Brain microvascular endothelial cell (primary cell): ENCODE measurements around the gene PMS1.

Experiments used
- DNase-seq: peaks from one replicate; pipeline ENCODE4 v3.0.0-alpha.2; 2020
- H3K27ac ChIP-seq: fragments of 250-450 bp; sonication (Bioruptor Pico); 2 replicates; pipeline ENCODE4 v1.5.1; 2020; ENCODE audit warnings: mild to moderate bottlenecking, moderate library complexity
- H3K27me3 ChIP-seq: fragments of 250-450 bp; sonication (Bioruptor Pico); replicated peaks from 2 replicates; pipeline ENCODE4 v1.5.1; 2020; ENCODE audit warnings: mild to moderate bottlenecking
- H3K36me3 ChIP-seq: fragments of 250-450 bp; sonication (Bioruptor Pico); replicated peaks from 2 replicates; pipeline ENCODE4 v1.5.1; 2020; ENCODE audit warnings: mild to moderate bottlenecking
- H3K4me3 ChIP-seq: 2 replicates; pipeline ENCODE4 v1.5.1; 2011; ENCODE audit warnings: low read depth, mild to moderate bottlenecking, control low read depth, low read length, moderate library complexity
- CTCF ChIP-seq: IDR thresholded peaks from 2 replicates; pipeline ENCODE4 v1.5.1; 2011; ENCODE audit warnings: low read depth, mild to moderate bottlenecking, moderate library complexity, low read length, control low read depth, inconsistent platforms; ENCODE audit errors: missing control alignments
- in situ Hi-C: cut with HindIII; loops from 2 replicates; pipeline ENCODE4 v1.10.0; 2017; ENCODE audit warnings: low sequenced_read_pairs, low pct_ligation_motif_present

PMS1 gene

DNA sequence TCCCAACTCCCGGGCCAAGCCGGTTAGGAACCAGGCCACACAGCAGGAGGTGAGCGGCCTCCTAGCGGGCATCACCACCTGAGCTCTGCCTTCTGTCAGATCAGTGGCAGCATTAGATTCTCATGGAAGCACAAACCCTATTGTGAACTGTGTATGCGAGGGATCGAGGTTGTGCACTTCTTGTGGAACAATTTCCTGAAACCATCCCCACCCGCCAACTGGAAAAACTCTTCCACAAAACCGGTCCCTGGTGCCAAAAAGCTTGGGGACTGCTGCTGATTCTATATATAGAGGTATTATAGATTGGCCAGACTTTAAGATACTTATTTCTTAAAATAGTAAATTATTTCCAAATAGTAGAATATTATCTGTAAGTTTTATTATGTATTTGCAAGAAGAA, 89.4 kb downstream of the PMS1 start:
- no peaks in the 10 kb centered on the region for H3K36me3 ChIP-seq
- H3K4me3 ChIP-seq: no peak overlapping the region
- no peak for DNase-seq
- no peaks in the 10 kb centered on the region for H3K27me3 ChIP-seq
- no peak for TF ChIP-seq CTCF
- in situ Hi-C loops: no loop called here
- H3K27ac ChIP-seq: no peak overlapping the region

GRCh38 chr2:189874586-189875320, 90.5 kb downstream of the PMS1 start:
- DNase-seq: no peak

DNA sequence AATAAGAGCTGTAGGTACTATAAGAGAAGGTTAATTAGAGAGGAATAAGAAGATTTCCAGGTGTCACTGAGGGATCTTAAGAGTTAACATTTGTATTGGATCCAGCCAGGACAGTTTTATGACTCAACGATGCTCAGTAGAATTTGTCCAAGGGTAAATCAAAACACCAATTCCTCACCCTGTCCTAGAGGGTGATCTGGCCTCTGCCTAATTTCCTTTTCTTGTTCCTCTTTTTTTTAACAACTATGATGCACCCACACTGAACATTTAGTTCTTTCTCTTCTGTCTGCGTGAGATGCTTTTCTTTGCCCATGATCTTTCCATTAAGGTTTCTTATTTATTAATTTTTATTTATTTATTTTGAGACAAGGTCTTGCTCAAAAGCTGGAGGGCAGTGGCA, 92.0 kb downstream of the PMS1 start:
- H3K27ac ChIP-seq: no peak overlapping the region
- no peaks in the 10 kb centered on the region for H3K36me3 ChIP-seq
- in situ Hi-C loops: no loop called here
- no peak for DNase-seq
- H3K27me3 ChIP-seq: no peaks in the 10 kb centered on the region
- H3K4me3 ChIP-seq: no peak overlapping the region
- no peak for TF ChIP-seq CTCF

More at GRCh38 chr2:189874586-189875320, 90.5 kb downstream of the PMS1 start:
- Histone ChIP-seq H3K36me3 (no peaks in the 10 kb centered on the region), H3K4me3 (no peak overlapping the region), H3K27me3 (no peaks in the 10 kb centered on the region), H3K27ac (no peak overlapping the region)
- in situ Hi-C loops: no loop called here
- no peak for TF ChIP-seq CTCF

DNA sequence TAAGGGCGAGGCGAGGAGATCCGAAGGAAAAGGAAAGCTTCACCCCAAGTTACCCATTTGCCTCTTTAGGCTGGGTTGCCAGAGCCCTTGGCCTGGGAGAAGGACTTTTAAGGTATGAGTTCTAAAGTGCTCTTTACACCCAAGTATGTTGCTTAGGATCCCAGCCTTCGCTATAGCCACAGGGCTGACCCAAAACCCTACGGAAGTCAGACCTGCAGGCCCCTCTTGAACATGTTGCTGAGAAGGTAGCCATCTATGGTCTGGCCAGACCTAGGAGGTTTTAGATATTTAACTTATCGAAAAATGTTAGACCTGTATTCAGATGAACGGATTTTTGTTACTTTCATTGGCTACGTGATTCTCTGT, 95.4 kb downstream of the PMS1 start:
- DNase-seq: no peak
- no peak overlapping the region for H3K27ac ChIP-seq
- H3K36me3 ChIP-seq: no peaks in the 10 kb centered on the region
- in situ Hi-C loops: no loop called here
- no peak for TF ChIP-seq CTCF
- no peaks in the 10 kb centered on the region for H3K27me3 ChIP-seq
- H3K4me3 ChIP-seq: no peak overlapping the region

GRCh38 chr2:189880429-189880828, 96.2 kb downstream of the PMS1 start:
- DNase-seq: no peak
- H3K27me3 ChIP-seq: no peaks in the 10 kb centered on the region
- H3K27ac ChIP-seq: no peak overlapping the region
- H3K4me3 ChIP-seq: no peak overlapping the region
- H3K36me3 ChIP-seq: no peaks in the 10 kb centered on the region
- in situ Hi-C loops: no loop called here
- no peak for TF ChIP-seq CTCF
